ENCODE results near the gene NOD2. TPM values are rescaled to one million over a fixed set of nuclear protein-coding genes. Genes with fewer than 3 reads are reported as not detected.

Gene NOD2
- total and polyA plus RNA-seq, 2 of the 13 experiments (the other 11 are each of a cell fraction or from before 2014, with no cell fraction given): 0.27 to 0.81 TPM

- TF ChIP-seq CEBPB (IDR thresholded peaks at IDR 0.05; ENCODE audit: borderline replicate concordance, low read depth, low read length) (no peak), ZBTB1 (CRISPR knock-in tag; IDR thresholded peaks at IDR 0.05; ENCODE audit: borderline replicate concordance) (no peak), PRDM10 (CRISPR knock-in tag; IDR thresholded peaks at IDR 0.05; ENCODE audit: low read depth) (no peak; the same call in 1 of the 2 replicates), AGO1 (IDR thresholded peaks at IDR 0.05; ENCODE audit: low read depth, low read length, poor library complexity, severe bottlenecking) (no peak), FOSL1 (CRISPR knock-in tag; IDR thresholded peaks at IDR 0.05; ENCODE audit: borderline replicate concordance) (no peak), ZNF30 (CRISPR knock-in tag; IDR thresholded peaks at IDR 0.05) (no peak), NCOA1 (CRISPR knock-in tag; IDR thresholded peaks at IDR 0.05) (0 out of 2 replicates have a peak, but pooled peaks have one; percentile 48), RCOR2 (CRISPR knock-in tag; IDR thresholded peaks at IDR 0.05) (no peak), ETV5 (CRISPR knock-in tag; IDR thresholded peaks at IDR 0.05; ENCODE audit: borderline replicate concordance) (no peak), ZNF543 (CRISPR knock-in tag; IDR thresholded peaks at IDR 0.05) (0 out of 2 replicates have a peak, but pooled peaks have one; percentile 28), HCFC1 (IDR thresholded peaks at IDR 0.05; ENCODE audit: low read depth, low read length) (peak; percentile 16; the same call in 1 of the 2 replicates), ZBTB14 (CRISPR knock-in tag; IDR thresholded peaks at IDR 0.05) (no peak), ZNF276 (CRISPR knock-in tag; IDR thresholded peaks at IDR 0.05; ENCODE audit: low read depth) (no peak), ZNF580 (CRISPR knock-in tag; IDR thresholded peaks at IDR 0.05; ENCODE audit: borderline replicate concordance, low read depth) (no peak), ZNF883 (CRISPR knock-in tag; IDR thresholded peaks at IDR 0.05; ENCODE audit: not compliant biosample characterization) (no peak), MZF1 (CRISPR knock-in tag; IDR thresholded peaks at IDR 0.05; ENCODE audit: borderline replicate concordance) (no peak), ZNF850 (CRISPR knock-in tag; conservative IDR thresholded peaks at IDR 0.05) (no peak), MAFF (IDR thresholded peaks at IDR 0.05; ENCODE audit: low read depth, low read length) (no peak)
Measured at GRCh38 chr16:50741781-50742575, 48.6 kb downstream of the NOD2 start, which contains the start of gene CYLD (continued).

All from HepG2 (cell line).